CD4-positive, alpha-beta T cell (primary cell): Measurements from ENCODE around the gene F7. TPM values are rescaled to one million over a fixed set of nuclear protein-coding genes. Genes with fewer than 3 reads are reported as not detected.

Experiments used
- ATAC-seq: fragments of 200-7000 bp; cut with Tn5 transposase; one replicate; pipeline ENCODE4 v1.10.0; 2022; ENCODE audit warnings: mild to moderate bottlenecking; ENCODE audit not compliant: poor library complexity
- CTCF ChIA-PET: fragments of 350-600 bp; sonication (Branson Sonifier 250); formaldehyde crosslinking; loops from one replicate; lab custom pipeline; 2021; ENCODE audit warnings: antibody characterized with exemption, inconsistent platforms; lab: Charles Lee
- POLR2A ChIA-PET: fragments of 350-600 bp; sonication (Branson Sonifier 250); formaldehyde crosslinking; loops from one replicate; lab custom pipeline; 2021; ENCODE audit warnings: antibody characterized with exemption, inconsistent platforms; lab: Charles Lee
- DNase-seq, 14 experiments: peaks; one replicate each; pipeline ENCODE4 v3.0.0-alpha.2; 2013 to 2020; ENCODE audit warnings: mixed read lengths in 2 of 14
- H3K27ac ChIP-seq, 2 donors: one replicate each; pipeline versions ENCODE4 v1.5.1 to v1.7.0; 2013; ENCODE audit warnings: low read length in 2 of 2, low read depth in 1 of 2, mild to moderate bottlenecking in 1 of 2
- H3K27me3 ChIP-seq, 2 experiments: 1 replicate in 1 of 2; 2 replicates in 1 of 2; pipeline versions ENCODE4 v1.6.1 to v1.7.0; 2013; ENCODE audit warnings: low read length in 2 of 2, control low read depth in 1 of 2, mild to moderate bottlenecking in 1 of 2, moderate library complexity in 1 of 2; ENCODE audit not compliant: insufficient read depth in 2 of 2, control insufficient read depth in 1 of 2
- H3K36me3 ChIP-seq: one replicate; pipeline ENCODE4 v1.6.1; 2013; ENCODE audit warnings: low read length, control low read depth; ENCODE audit not compliant: insufficient read depth
- H3K4me1 ChIP-seq: one replicate; pipeline ENCODE4 v1.6.1; 2013; ENCODE audit warnings: low read length, control low read depth; ENCODE audit not compliant: insufficient read depth
- H3K4me3 ChIP-seq: one replicate; pipeline ENCODE4 v1.5.1; 2013; ENCODE audit warnings: mild to moderate bottlenecking, low read length, moderate library complexity
- H3K9me3 ChIP-seq, 2 experiments: 1 replicate in 1 of 2; 2 replicates in 1 of 2; pipeline versions ENCODE4 v1.6.1 to v1.7.0; 2013; ENCODE audit warnings: low read length in 2 of 2, mild to moderate bottlenecking in 2 of 2, control low read depth in 1 of 2, moderate library complexity in 1 of 2; ENCODE audit not compliant: control insufficient read depth in 1 of 2, insufficient read depth in 1 of 2
- H3K27ac Mint-ChIP-seq: one replicate; pipeline ENCODE4 v1.8.0; 2020; ENCODE audit warnings: mixed read lengths
- H3K27me3 Mint-ChIP-seq: one replicate; pipeline ENCODE4 v1.8.0; 2021; ENCODE audit warnings: mixed read lengths
- H3K36me3 Mint-ChIP-seq: one replicate; pipeline ENCODE4 v1.8.0; 2021; ENCODE audit warnings: low read depth, mixed read lengths
- H3K4me1 Mint-ChIP-seq: one replicate; pipeline ENCODE4 v1.8.0; 2021; ENCODE audit warnings: low read depth, mixed read lengths
- H3K4me3 Mint-ChIP-seq: one replicate; pipeline ENCODE4 v1.8.0; 2020; ENCODE audit warnings: mild to moderate bottlenecking, mixed read lengths
- H3K9me3 Mint-ChIP-seq: one replicate; pipeline ENCODE4 v1.8.0; 2020; ENCODE audit warnings: mixed read lengths
- CTCF ChIP-seq: fragments of 200-600 bp; IDR thresholded peaks from one replicate; pipeline ENCODE4 v1.8.0; 2022; ENCODE audit warnings: antibody characterized with exemption, mild to moderate bottlenecking
- intact Hi-C, 2 experiments: fragments of 100-400 bp; cut with DNase I in 1 of 2; cut with micrococcal nuclease in 1 of 2; formaldehyde crosslinking; loops; one replicate each; pipeline versions ENCODE4 v1.15.1 to v1.9.0; 2023 to 2025; cut with DNase I, micrococcal nuclease
- total RNA-seq, 174 experiments: library from RNA in 2 of 174; stranded (reverse) in 2 of 174; gene quantifications; one replicate each; pipeline ENCODE4 v1.2.3 and lab custom pipeline; 2021 to 2026

Gene F7
- total RNA-seq, 2 experiments from 2014 or later, result not detected

GRCh38 chr13:113129480-113129879 is 23.9 kb downstream of the F7 start:
- intact Hi-C loops, result no loop called here
- peaks cover 35% of the 10 kb centered on the region for H3K27me3 Mint-ChIP-seq

DNA sequence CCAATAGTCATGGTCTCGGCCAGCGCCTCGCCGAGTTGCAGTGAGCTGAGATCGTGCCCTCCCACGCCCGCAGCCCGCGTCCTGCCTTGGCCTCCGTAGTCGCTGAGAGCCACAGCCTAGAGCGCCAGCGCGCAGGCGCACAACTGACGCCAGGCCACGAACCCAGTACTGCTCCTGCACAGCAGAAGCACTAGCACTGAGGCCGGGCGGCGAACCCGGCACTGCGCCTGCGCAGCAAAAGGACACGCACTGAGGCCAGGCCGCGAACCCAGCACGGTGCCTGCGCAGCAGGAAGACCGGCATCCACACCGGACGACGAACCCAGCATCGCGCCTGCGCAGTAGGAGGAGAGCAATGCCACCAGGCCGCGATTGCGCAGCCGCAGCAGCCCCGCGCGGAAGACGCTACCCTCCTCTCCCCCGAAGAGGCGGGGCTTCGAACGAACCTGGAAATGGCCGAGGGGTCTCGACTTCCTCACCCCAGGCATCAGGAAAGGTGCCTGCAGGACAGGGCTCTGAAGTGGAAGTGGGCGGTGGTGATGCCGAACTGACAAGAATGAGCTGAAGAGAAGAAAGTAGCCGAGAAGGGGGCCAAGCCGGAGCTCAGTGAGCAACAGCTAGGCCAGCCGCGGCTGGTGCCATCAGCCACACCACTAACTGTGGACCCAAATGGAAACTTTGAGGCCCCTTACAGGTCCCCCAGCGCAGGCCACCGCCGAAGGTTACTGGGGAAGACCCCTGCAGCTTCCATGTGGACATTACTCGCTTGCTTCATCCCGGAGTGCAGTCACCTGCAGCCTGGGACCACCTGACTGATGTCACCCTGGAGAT is 24.5 kb downstream of the F7 start:
- no peak overlapping the region for H3K27ac Mint-ChIP-seq
- no peak overlapping the region for H3K27ac ChIP-seq
- ChIA-PET CTCF (no interaction called here), POLR2A (interaction anchor here (1.2 kb wide), 1 partner anchor 23 kb away, joined by 3 read pairs; no protein-coding TSS in a partner anchor)
- DNase-seq (peak in 6 of 14 experiments; percentile 24 to 59 (median 34)), ATAC-seq (no peak)
- H3K9me3 ChIP-seq, result peaks cover 0 to 10% of the 10 kb centered on the region in 2 experiments
- peaks cover 6% of the 10 kb centered on the region for H3K4me1 Mint-ChIP-seq
- H3K4me3 ChIP-seq, result peak overlapping the region; percentile 40
- intact Hi-C loops, result no loop called here
- TF ChIP-seq CTCF, result no peak
- H3K36me3 Mint-ChIP-seq, result no peaks in the 10 kb centered on the region
- peaks cover 35% of the 10 kb centered on the region for H3K27me3 Mint-ChIP-seq
- H3K4me3 Mint-ChIP-seq, result peak overlapping the region; percentile 68
- no peaks in the 10 kb centered on the region for H3K36me3 ChIP-seq
- no peaks in the 10 kb centered on the region for H3K9me3 Mint-ChIP-seq
- peaks cover 4 to 7% of the 10 kb centered on the region in 2 experiments for H3K27me3 ChIP-seq
- H3K4me1 ChIP-seq, result peaks cover 13% of the 10 kb centered on the region

More at GRCh38 chr13:113129480-113129879, 23.9 kb downstream of the F7 start:
- ATAC-seq (no peak), DNase-seq (no peak)
- Mint-ChIP-seq H3K4me3 (peak overlapping the region; percentile 51), H3K4me1 (peaks cover 6% of the 10 kb centered on the region), H3K27ac (no peak overlapping the region), H3K9me3 (no peaks in the 10 kb centered on the region), H3K36me3 (no peaks in the 10 kb centered on the region)
- Histone ChIP-seq H3K9me3 (peaks cover 0 to 10% of the 10 kb centered on the region in 2 experiments), H3K27ac (no peak overlapping the region), H3K36me3 (no peaks in the 10 kb centered on the region), H3K27me3 (peaks cover 4 to 7% of the 10 kb centered on the region in 2 experiments), H3K4me1 (peaks cover 13% of the 10 kb centered on the region), H3K4me3 (peak overlapping the region; percentile 40)
- POLR2A ChIA-PET, result interaction anchor here (1.2 kb wide), 1 partner anchor 24 kb away, joined by 3 read pairs; no protein-coding TSS in a partner anchor
- CTCF ChIA-PET, result no interaction called here
- no peak for TF ChIP-seq CTCF

GRCh38 chr13:113135281-113135760 is 29.7 kb downstream of the F7 start:
- CTCF ChIA-PET, result no interaction called here
- Mint-ChIP-seq H3K27me3 (peaks cover 7% of the 10 kb centered on the region), H3K4me1 (no peaks in the 10 kb centered on the region), H3K4me3 (no peak overlapping the region), H3K9me3 (no peaks in the 10 kb centered on the region), H3K36me3 (no peaks in the 10 kb centered on the region), H3K27ac (no peak overlapping the region)
- DNase-seq (no peak), ATAC-seq (no peak)
- H3K4me3 ChIP-seq, result no peak overlapping the region
- no peaks in the 10 kb centered on the region for H3K36me3 ChIP-seq
- TF ChIP-seq CTCF, result no peak
- no peak overlapping the region for H3K27ac ChIP-seq
- H3K9me3 ChIP-seq, result peaks cover 0 to under 1% of the 10 kb centered on the region in 2 experiments
- intact Hi-C loops, result no loop called here
- H3K27me3 ChIP-seq, result no peaks in the 10 kb centered on the region
- peaks cover under 1% of the 10 kb centered on the region for H3K4me1 ChIP-seq
- POLR2A ChIA-PET, result no interaction called here
